ENCODE results near the gene FBXO42.

The FBXO42 gene

GRCh38 chr1:16204216-16204615 lies 148.1 kb downstream of the FBXO42 start:
- DNase-seq (ENCODE audit: low read depth) = no peak

GRCh38 chr1:16203550-16203949 lies 148.7 kb downstream of the FBXO42 start:
- no peak for DNase-seq (ENCODE audit: low read depth)

GRCh38 chr1:16202281-16203210 lies 149.7 kb downstream of the FBXO42 start:
- no peak for DNase-seq (ENCODE audit: low read depth)

- DNase-seq (ENCODE audit: low read depth) = no peak
Measured at GRCh38 chr1:16199700-16200099, 152.6 kb downstream of the FBXO42 start.

- DNase-seq (ENCODE audit: low read depth) = no peak
Measured at GRCh38 chr1:16199157-16199501, 153.2 kb downstream of the FBXO42 start.

- no peak for DNase-seq (ENCODE audit: low read depth)
Measured at GRCh38 chr1:16198444-16199156, 153.7 kb downstream of the FBXO42 start.

GRCh38 chr1:16196874-16197273 lies 155.4 kb downstream of the FBXO42 start:
- DNase-seq (ENCODE audit: low read depth) = no peak

Measured in fibroblast of the conjunctiva (primary cell).